DMS 273 treated with DMSO at 0.1 percent for 48 hours (cell line): Measurements from ENCODE around the gene HS1BP3.

Experiments
- DNase-seq: peaks from one replicate; lab custom pipeline; 2025; lab: John Stamatoyannopoulos, UW

Gene HS1BP3

DNA sequence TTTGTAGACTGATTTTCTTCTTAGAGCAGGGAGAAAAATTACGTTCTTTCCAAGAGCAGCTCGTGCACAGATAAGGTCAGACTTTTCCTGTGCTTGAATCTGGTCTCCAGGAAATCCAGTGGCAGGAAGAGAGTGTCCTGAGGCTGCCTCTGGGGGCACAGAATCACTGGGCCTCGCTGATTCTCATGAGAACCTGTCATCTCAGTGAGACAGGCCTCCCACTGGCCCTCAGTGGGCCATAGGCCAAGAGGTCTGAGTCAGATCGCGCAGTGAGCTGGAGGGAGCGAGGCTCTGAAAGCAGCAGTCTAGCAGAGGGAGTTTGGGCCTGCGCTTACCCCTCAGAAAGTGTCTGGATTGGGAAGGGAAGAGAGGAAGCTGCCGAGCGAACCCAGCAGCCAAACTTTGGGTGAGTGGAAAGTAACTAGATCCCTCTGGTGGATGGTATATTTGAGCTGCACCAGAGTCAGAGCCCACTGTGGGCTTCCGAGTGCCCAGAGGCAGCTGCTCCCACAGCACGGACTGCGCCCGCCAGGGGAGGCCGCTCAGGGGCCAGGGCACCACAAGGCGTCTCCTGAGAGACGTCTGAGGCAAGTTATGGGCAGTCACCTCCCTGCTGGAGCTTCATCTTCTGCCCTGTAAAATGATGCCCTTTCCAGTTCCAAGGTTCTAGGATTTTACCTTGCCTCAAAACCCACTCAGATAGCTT is 24.2 kb upstream of the HS1BP3 start:
- DNase-seq, result no peak

- no peak for DNase-seq
These were observed 23.5 kb upstream of the HS1BP3 start for GRCh38 chr2:20674309-20674965.

DNA sequence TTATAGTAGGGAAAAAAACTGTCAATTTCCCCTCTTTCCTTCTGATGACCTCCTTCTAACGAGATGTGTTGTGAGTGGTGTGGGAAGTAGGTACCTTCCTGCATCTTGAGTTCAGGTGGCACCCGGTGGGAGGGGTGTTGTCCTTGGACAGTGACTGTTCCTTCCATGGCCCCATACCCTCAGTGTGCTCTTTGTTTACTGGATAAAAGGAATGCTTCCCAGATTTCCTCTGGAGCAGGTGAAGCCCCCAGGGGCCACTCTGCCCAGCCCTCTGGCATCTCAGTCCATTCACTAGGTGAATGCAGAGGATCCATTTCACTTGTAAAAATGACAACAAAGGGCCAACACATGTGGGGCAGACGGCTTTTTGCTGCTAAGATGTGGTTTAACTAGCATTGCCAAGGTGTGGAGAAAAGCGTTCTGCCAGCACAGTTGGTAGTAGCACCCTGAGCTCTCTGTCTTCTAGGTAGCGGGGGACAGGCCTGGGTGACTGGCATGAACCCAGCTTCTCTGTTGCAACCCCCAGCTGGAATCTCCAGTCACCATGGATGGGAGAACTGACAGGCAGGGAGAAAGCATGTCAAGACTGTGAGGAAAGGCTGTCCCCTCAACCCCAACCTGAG is 22.9 kb upstream of the HS1BP3 start:
- DNase-seq, result no peak

DNA sequence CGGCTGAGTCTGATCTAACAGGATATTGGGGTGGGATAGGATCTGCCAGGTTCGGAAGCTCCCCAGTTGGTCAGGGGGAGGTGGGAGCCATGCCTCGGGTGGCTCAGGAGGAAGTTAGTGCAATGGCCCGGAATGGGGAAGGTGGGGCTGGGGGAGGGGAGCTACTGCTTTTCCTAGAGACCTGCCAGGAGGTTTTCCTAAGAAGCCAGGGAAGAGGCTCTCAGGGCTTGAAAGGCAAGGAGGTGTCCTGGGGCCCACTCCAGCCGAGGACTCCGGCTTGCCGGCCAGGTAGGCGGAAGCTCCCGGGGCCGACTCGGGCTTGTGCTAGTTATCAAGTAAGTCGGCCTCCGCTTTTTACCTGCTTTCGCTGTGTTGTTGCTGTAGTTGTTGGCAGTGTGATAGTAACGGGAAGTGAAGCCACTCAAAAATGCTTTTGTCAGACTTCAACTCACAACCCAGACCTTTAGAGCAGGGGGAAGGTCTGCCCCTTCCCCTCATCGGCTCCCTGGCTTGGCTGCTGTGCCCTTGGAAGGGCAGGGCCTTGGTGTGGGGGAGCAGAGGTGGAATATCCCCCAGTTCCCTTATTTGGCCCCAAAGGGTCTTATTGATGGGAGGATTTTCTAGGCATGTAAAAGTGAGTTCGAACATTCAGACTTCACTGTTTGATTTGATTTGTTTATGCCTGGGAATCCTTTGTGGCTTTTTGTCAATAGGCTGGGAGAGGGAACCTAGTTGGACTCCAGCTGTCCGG is 21.5 kb upstream of the HS1BP3 start:
- no peak for DNase-seq

GRCh38 chr2:20671736-20672080 is 20.8 kb upstream of the HS1BP3 start:
- DNase-seq, result no peak

DNA sequence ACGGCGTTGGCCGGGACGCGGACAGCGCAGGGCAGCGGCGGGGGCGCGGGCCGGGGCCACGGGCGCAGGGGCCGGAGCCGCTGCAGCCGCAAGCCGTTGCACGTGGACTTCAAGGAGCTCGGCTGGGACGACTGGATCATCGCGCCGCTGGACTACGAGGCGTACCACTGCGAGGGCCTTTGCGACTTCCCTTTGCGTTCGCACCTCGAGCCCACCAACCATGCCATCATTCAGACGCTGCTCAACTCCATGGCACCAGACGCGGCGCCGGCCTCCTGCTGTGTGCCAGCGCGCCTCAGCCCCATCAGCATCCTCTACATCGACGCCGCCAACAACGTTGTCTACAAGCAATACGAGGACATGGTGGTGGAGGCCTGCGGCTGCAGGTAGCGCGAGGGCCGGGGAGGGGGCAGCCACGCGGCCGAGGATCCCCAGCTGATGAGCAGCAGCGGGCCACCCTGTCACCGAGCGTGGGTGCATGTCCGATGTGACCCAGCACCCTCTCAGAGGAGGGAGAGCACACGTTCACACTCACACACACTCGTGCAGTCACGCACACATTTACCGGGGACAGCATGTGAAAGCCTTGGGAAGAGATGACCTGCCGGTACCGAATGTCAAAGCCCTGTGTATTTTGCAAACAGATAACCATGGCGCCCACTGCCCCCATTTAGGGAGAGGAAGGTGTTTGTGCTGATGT is 20.3 kb upstream of the HS1BP3 start:
- DNase-seq, result no peak

DNA sequence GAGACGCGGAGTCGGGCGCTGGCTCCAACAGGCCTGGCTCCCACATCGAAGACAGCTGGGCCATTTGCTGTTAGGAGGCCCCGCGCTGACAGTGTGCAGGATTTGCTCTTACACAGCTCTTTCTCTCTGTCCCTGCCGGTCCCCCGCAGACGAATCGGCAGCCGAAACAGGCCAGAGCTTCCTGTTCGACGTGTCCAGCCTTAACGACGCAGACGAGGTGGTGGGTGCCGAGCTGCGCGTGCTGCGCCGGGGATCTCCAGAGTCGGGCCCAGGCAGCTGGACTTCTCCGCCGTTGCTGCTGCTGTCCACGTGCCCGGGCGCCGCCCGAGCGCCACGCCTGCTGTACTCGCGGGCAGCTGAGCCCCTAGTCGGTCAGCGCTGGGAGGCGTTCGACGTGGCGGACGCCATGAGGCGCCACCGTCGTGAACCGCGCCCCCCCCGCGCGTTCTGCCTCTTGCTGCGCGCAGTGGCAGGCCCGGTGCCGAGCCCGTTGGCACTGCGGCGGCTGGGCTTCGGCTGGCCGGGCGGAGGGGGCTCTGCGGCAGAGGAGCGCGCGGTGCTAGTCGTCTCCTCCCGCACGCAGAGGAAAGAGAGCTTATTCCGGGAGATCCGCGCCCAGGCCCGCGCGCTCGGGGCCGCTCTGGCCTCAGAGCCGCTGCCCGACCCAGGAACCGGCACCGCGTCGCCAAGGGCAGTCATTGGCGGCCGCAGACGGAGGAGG is 19.6 kb upstream of the HS1BP3 start:
- DNase-seq, result no peak

- DNase-seq, result no peak
These were observed 18.8 kb upstream of the HS1BP3 start for GRCh38 chr2:20669562-20670314.

GRCh38 chr2:20668871-20669475 is 18.1 kb upstream of the HS1BP3 start:
- DNase-seq, result no peak

- DNase-seq, result no peak
These were observed 17.6 kb upstream of the HS1BP3 start for GRCh38 chr2:20668451-20668850.

GRCh38 chr2:20667531-20668401 is 16.9 kb upstream of the HS1BP3 start:
- no peak for DNase-seq

- no peak for DNase-seq
These were observed 16.2 kb upstream of the HS1BP3 start for GRCh38 chr2:20667151-20667530.

GRCh38 chr2:20666304-20667150 is 15.6 kb upstream of the HS1BP3 start, which contains the start of gene GDF7:
Gene GDF7, plus strand, starts transcription at chr2:20667144. Its CDS starts 96 bp downstream, at chr2:20667240.
- DNase-seq, result no peak

GRCh38 chr2:20666005-20666303 is 15.1 kb upstream of the HS1BP3 start:
- DNase-seq, result no peak

DNA sequence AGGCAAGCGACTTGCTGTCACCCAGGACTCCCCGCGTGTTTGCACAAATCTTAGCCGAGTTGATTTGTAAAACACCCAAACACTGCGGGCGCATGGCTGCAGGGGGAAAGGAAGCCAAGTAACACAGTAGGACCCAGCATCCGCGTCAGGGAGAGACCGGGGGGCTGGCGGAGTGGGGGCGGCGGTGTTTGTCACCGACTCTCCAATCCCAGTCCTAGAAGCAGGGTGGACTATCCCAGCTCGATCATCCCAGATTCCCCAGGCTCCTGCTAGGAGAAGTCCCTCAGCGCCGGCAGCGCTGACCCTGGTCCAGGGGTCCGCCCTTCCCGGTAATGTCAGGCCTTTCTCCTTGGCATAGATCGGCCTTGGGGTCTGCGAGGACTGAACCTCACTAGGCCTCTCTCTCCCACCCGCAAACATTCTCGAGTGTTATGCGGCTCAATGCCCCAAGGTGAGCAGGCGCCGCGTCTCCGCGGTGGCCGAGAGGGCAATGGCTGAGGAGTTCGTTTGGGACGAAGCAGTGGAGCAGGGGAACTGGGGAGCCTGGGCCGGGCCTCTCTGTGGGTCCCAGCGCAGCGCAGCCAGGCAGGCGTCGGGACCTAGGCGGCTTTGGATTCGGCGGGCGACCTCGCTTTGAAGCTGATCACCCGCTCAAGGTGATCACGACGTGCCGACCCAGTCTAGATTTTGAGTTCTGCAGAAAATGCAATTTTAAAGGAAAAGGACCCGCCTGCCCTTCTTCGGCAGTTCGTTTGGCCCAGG is 14.5 kb upstream of the HS1BP3 start:
- DNase-seq, result no peak

DNA sequence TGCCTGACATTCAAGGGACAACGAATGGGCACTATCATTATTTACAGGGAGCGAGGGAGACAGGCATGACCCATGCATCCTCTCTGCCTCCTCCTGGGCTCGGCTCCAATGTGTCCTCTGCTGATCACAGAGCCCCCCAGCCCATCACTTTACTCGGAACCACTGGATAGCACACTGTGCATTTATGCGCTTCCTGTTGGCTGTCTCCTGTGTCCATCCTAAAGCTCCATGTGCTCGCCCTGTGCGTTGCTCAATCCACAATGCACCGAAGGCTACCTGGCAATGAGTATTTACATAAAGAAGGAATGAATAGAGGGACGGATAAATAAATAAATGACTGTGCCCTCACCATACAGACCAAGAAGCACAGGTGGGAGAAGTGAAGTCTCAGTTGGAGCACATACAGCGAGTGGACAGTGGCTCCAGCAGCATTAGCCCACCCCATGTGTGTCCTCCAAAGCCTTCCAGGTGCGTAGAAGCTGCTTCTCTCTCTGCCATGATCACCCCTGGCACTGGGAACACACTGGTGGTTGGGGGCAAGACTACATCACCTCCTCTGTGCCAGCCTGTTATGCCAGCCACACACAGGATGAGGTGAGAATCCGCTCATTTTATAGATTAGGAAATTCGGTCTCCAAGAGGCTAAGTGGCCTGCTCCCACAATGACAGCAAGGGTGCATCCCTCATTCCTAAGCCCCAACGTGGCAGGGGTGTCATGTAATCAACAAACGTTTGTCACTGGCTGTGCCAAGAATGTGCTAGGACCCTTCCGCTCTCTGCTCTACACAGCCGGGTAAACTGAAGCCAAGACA is 13.7 kb upstream of the HS1BP3 start:
- DNase-seq, result no peak

- DNase-seq, result no peak
These were observed 13.1 kb upstream of the HS1BP3 start for GRCh38 chr2:20664071-20664390.
